ENCODE results near the gene ZSWIM7.

The ZSWIM7 gene

GRCh38 chr17:15999141-15999973, at the start of gene ZSWIM7, which contains the start of gene TTC19:
ZSWIM7 (minus strand) TSS chr17:15999704; CDS start chr17:15999594, 110 bp downstream.
TTC19 (plus strand) TSS chr17:15999824; CDS start chr17:15999849, 25 bp downstream.
- peak; percentile 95 to 97 for DNase-seq

- DNase-seq, result no peak
These were observed 49.4 kb upstream of the ZSWIM7 start for GRCh38 chr17:16048811-16049449.

GRCh38 chr17:16046966-16047365, 47.5 kb upstream of the ZSWIM7 start:
- DNase-seq, result no peak

GRCh38 chr17:16044487-16044886, 45.0 kb upstream of the ZSWIM7 start:
- no peak for DNase-seq

- DNase-seq, result no peak
These were observed 41.3 kb upstream of the ZSWIM7 start for GRCh38 chr17:16040710-16041251.

GRCh38 chr17:16037636-16038035, 38.1 kb upstream of the ZSWIM7 start:
- DNase-seq, result no peak

- no peak for DNase-seq
These were observed 36.8 kb upstream of the ZSWIM7 start for GRCh38 chr17:16036261-16036660.

- DNase-seq, result no peak
These were observed 34.3 kb upstream of the ZSWIM7 start for GRCh38 chr17:16033729-16034349.

- no peak for DNase-seq
These were observed 28.4 kb upstream of the ZSWIM7 start for GRCh38 chr17:16027708-16028584.

- DNase-seq, result no peak
These were observed 27.4 kb upstream of the ZSWIM7 start for GRCh38 chr17:16026895-16027294.

- DNase-seq, result no peak
These were observed 25.7 kb upstream of the ZSWIM7 start for GRCh38 chr17:16025202-16025601.

GRCh38 chr17:16023881-16024280, 24.4 kb upstream of the ZSWIM7 start:
- no peak for DNase-seq

- no peak for DNase-seq
These were observed 19.8 kb upstream of the ZSWIM7 start for GRCh38 chr17:16019347-16019746.

- no peak for DNase-seq
These were observed 14.5 kb upstream of the ZSWIM7 start for GRCh38 chr17:16013943-16014407.

GRCh38 chr17:16007439-16007838, 7.9 kb upstream of the ZSWIM7 start:
- DNase-seq, result no peak

- DNase-seq, result no peak
These were observed 6.1 kb upstream of the ZSWIM7 start for GRCh38 chr17:16005636-16006035.

GRCh38 chr17:16003841-16004240, 4.3 kb upstream of the ZSWIM7 start:
- no peak for DNase-seq

GRCh38 chr17:16002708-16003260, 3.3 kb upstream of the ZSWIM7 start:
- DNase-seq, result no peak

- no peak for DNase-seq
These were observed 1.9 kb upstream of the ZSWIM7 start for GRCh38 chr17:16001226-16001897.

- no peak for DNase-seq
These were observed 697 bp upstream of the ZSWIM7 start for GRCh38 chr17:15999974-16000827.
